HepG2 (cell line): Measurements from ENCODE around the gene RNF14. TPM values are rescaled to one million over a fixed set of nuclear protein-coding genes. Genes with fewer than 3 reads are reported as not detected.
A peak's percentile ranks its signal among the peaks of the same experiment; 100 is the strongest.

Experiments
- ATRX ChIP-seq: sonication (generic); formaldehyde crosslinking; IDR thresholded peaks from 2 replicates; pipeline ENCODE4 v1.4.0; 2020; ENCODE audit warnings: missing genetic modification reagents, borderline replicate concordance
- EHMT2 ChIP-seq: fragments of 200-600 bp; sonication (generic); IDR thresholded peaks from 2 replicates; pipeline ENCODE4 v1.7.0; 2017; ENCODE audit warnings: antibody characterized with exemption, low read depth, low read length, borderline replicate concordance
- FOXJ3 ChIP-seq: sonication (generic); formaldehyde crosslinking; IDR thresholded peaks from 2 replicates; pipeline ENCODE4 v1.4.0; 2020; ENCODE audit warnings: missing genetic modification reagents, mild to moderate bottlenecking, borderline replicate concordance
- HBP1 ChIP-seq: IDR thresholded peaks from 2 replicates; pipeline ENCODE4 v1.6.1; 2016; ENCODE audit warnings: low read depth, control low read depth
- HES4 ChIP-seq: sonication (generic); formaldehyde crosslinking; IDR thresholded peaks from 2 replicates; pipeline ENCODE4 v1.9.0; 2021; ENCODE audit warnings: mild to moderate bottlenecking, missing genetic modification reagents, borderline replicate concordance
- HNRNPK ChIP-seq: fragments of 200-400 bp; formaldehyde crosslinking; IDR thresholded peaks from 2 replicates; pipeline ENCODE4 v1.6.1; 2018; ENCODE audit warnings: low read length, low read depth, moderate library complexity, mild to moderate bottlenecking; ENCODE audit not compliant: poor library complexity, severe bottlenecking
- KDM1A ChIP-seq: IDR thresholded peaks from 2 replicates; pipeline ENCODE4 v1.6.1; 2016; ENCODE audit warnings: missing compliant biosample characterization
- KLF13 ChIP-seq: sonication (generic); formaldehyde crosslinking; IDR thresholded peaks from 2 replicates; pipeline ENCODE4 v1.4.0; 2020; ENCODE audit warnings: mild to moderate bottlenecking, missing genetic modification reagents
- SAP130 ChIP-seq: IDR thresholded peaks from 2 replicates; pipeline ENCODE4 v1.6.1; 2016; ENCODE audit warnings: low read depth
- SMARCE1 ChIP-seq: fragments of 450-650 bp; IDR thresholded peaks from 2 replicates; pipeline ENCODE4 v1.6.1; 2017; ENCODE audit warnings: borderline replicate concordance
- SNRNP70 ChIP-seq: fragments of 200-400 bp; formaldehyde crosslinking; IDR thresholded peaks from 2 replicates; pipeline ENCODE4 v1.6.1; 2017; ENCODE audit warnings: mild to moderate bottlenecking, low read depth, low read length, moderate library complexity
- TFE3 ChIP-seq: IDR thresholded peaks from 2 replicates; pipeline ENCODE4 v1.6.1; 2016
- THAP11 ChIP-seq: IDR thresholded peaks from 2 replicates; pipeline ENCODE4 v1.6.1; 2016; ENCODE audit warnings: missing biosample characterization, missing genetic modification reagents
- THAP7 ChIP-seq: sonication (generic); formaldehyde crosslinking; IDR thresholded peaks from 2 replicates; pipeline ENCODE4 v1.8.1; 2023; ENCODE audit warnings: mild to moderate bottlenecking, missing genetic modification reagents
- U2AF2 ChIP-seq: fragments of 200-400 bp; formaldehyde crosslinking; IDR thresholded peaks from 2 replicates; pipeline ENCODE4 v1.6.1; 2017; ENCODE audit warnings: low read depth, mild to moderate bottlenecking, low read length
- ZNF407 ChIP-seq: sonication (generic); formaldehyde crosslinking; IDR thresholded peaks from one replicate; pipeline ENCODE4 v1.5.1; 2020; ENCODE audit warnings: mild to moderate bottlenecking, missing genetic modification reagents; ENCODE audit errors: not compliant biosample characterization
- ZNF615 ChIP-seq: sonication (generic); formaldehyde crosslinking; IDR thresholded peaks from 2 replicates; pipeline ENCODE4 v1.5.0; 2020; ENCODE audit warnings: mild to moderate bottlenecking, missing genetic modification reagents, borderline replicate concordance
- polyA plus RNA-seq, 8 experiments: library from polyadenylated mRNA; depleted of rRNA in 3 of 8; stranded (reverse) in 7 of 8; unstranded in 1 of 8; fragments of >200 nt; fragmentation: Illumina TruSeq in 4 of 8; extraction: Trizol in 4 of 8; gene quantifications; 2 replicates each; pipeline versions ENCODE4 v1.2.1 to v1.2.3, GENCODE V29; 2011 to 2016; ENCODE audit warnings: low read depth in 4 of 8, missing spikeins in 1 of 8, mixed read lengths in 1 of 8; ENCODE audit not compliant: insufficient read depth in 1 of 8
- total RNA-seq, 5 experiments: library from RNA; depleted of rRNA; stranded (reverse); fragments of >200 nt; fragmentation: Illumina TruSeq; extraction: Trizol; gene quantifications; 2 replicates each; pipeline ENCODE4 v1.2.3, GENCODE V29; 2016; ENCODE audit warnings: low read depth in 1 of 5

RNF14 gene
- total and polyA plus RNA-seq, 2 of the 13 experiments (the other 11 are each of a cell fraction or from before 2014, with no cell fraction given): 11.3 to 28.1 TPM

GRCh38 chr5:141960449-141961323 is 8.2 kb upstream of the RNF14 start (continued):
- TF ChIP-seq KLF13 (CRISPR knock-in tag): no peak
- TF ChIP-seq SAP130 (CRISPR knock-in tag): peak; percentile 40; the same call in 1 of the 2 replicates
- TF ChIP-seq TFE3 (CRISPR knock-in tag): no peak
- TF ChIP-seq KDM1A (CRISPR knock-in tag): no peak
- TF ChIP-seq EHMT2: no peak
- TF ChIP-seq SNRNP70: no peak
- no peak for TF ChIP-seq HES4 (CRISPR knock-in tag)
- TF ChIP-seq FOXJ3 (CRISPR knock-in tag): no peak
- TF ChIP-seq THAP7 (CRISPR knock-in tag): no peak
- no peak for TF ChIP-seq ATRX (CRISPR knock-in tag)
- TF ChIP-seq U2AF2: no peak
- no peak for TF ChIP-seq HNRNPK
- no peak for TF ChIP-seq ZNF615 (CRISPR knock-in tag)
- TF ChIP-seq SMARCE1: no peak
- no peak for TF ChIP-seq HBP1 (CRISPR knock-in tag)
- no peak for TF ChIP-seq ZNF407
- peak; percentile 44; the same call in 1 of the 2 replicates for TF ChIP-seq THAP11 (CRISPR knock-in tag)
